Measurements from ENCODE around the gene AGAP1. TPM values are rescaled to one million over a fixed set of nuclear protein-coding genes. Genes with fewer than 3 reads are reported as not detected.
A peak's percentile ranks its signal among the peaks of the same experiment; 100 is the strongest.

The AGAP1 gene
- total RNA-seq, 4 donors from 2014 or later: 33.7 to 39.9 (median 35.6) TPM

DNA sequence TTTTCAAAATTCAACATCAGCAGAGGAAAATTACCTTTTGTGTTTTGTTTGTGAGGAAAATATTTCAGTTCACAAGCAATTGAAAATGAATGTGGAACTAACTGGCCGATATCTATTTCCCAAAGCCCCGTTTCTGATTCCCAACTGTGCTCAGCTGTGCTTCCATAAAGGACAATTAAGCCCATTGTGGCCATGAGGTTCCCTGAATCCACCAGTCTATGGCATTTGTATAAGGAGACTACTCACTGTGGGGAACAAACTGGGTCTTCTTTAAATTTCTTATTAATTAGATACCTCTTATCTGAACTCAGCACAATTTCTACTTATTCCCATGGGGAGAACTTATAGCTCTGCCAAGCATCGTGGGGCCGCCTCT, 31.4 kb upstream of the AGAP1 start:
- no peaks in the 10 kb centered on the region for H3K36me3 ChIP-seq
- TF ChIP-seq, protein P1, sequence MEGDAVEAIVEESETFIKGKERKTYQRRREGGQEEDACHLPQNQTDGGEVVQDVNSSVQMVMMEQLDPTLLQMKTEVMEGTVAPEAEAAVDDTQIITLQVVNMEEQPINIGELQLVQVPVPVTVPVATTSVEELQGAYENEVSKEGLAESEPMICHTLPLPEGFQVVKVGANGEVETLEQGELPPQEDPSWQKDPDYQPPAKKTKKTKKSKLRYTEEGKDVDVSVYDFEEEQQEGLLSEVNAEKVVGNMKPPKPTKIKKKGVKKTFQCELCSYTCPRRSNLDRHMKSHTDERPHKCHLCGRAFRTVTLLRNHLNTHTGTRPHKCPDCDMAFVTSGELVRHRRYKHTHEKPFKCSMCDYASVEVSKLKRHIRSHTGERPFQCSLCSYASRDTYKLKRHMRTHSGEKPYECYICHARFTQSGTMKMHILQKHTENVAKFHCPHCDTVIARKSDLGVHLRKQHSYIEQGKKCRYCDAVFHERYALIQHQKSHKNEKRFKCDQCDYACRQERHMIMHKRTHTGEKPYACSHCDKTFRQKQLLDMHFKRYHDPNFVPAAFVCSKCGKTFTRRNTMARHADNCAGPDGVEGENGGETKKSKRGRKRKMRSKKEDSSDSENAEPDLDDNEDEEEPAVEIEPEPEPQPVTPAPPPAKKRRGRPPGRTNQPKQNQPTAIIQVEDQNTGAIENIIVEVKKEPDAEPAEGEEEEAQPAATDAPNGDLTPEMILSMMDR (IDR thresholded peaks at IDR 0.05): no peak
- TF ChIP-seq POLR2A (IDR thresholded peaks at IDR 0.05): no peak
- no peak for TF ChIP-seq EP300 (IDR thresholded peaks at IDR 0.05)
- peaks cover 0 to 4% (median 2%) of the 10 kb centered on the region in 4 donors for H3K4me1 ChIP-seq
- H3K27me3 ChIP-seq: no peaks in the 10 kb centered on the region
- H3K9me3 ChIP-seq: no peaks in the 10 kb centered on the region
- no peak for DNase-seq (ENCODE audit: low spot score in 2 of 2)
- H3K4me3 ChIP-seq: no peak overlapping the region
- no peak overlapping the region for H3K27ac ChIP-seq
- WGBS, 2 donors: 54 to 73% methylated on average over 4 of the region's 4 CpGs

DNA sequence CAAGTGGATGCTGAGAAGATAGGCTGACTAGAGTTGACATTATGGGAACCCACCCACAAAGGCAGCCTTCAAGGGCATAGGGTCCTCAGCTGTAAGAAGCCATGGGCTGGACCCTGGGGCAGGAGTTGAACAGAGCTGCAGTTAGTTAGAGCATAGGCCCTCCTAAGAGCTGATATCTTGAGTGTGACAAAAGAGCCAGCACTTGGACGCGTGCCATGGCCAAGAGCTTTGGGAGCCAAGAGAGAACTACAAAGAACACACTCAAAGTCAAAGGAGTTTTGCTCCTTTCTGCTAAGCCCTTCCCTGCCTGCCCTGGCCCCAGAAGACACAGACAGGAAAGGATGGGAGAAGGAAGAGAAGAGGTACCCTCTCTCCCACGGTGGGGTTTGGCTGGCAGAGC, 29.9 kb upstream of the AGAP1 start:
- no peak for DNase-seq (ENCODE audit: low spot score in 2 of 2)
- Histone ChIP-seq H3K27me3 (no peaks in the 10 kb centered on the region), H3K4me3 (no peak overlapping the region), H3K4me1 (peaks cover 0 to 10% (median 2%) of the 10 kb centered on the region in 4 donors), H3K27ac (peak overlapping the region in 2 of 4 donors; percentile 34 to 36), H3K36me3 (no peaks in the 10 kb centered on the region), H3K9me3 (no peaks in the 10 kb centered on the region)
- WGBS, 2 donors: 46 to 57% methylated on average over 3 of the region's 3 CpGs
- TF ChIP-seq EP300 (IDR thresholded peaks at IDR 0.05): no peak
- no peak for TF ChIP-seq POLR2A (IDR thresholded peaks at IDR 0.05)
- TF ChIP-seq, protein P1 (IDR thresholded peaks at IDR 0.05): no peak

DNA sequence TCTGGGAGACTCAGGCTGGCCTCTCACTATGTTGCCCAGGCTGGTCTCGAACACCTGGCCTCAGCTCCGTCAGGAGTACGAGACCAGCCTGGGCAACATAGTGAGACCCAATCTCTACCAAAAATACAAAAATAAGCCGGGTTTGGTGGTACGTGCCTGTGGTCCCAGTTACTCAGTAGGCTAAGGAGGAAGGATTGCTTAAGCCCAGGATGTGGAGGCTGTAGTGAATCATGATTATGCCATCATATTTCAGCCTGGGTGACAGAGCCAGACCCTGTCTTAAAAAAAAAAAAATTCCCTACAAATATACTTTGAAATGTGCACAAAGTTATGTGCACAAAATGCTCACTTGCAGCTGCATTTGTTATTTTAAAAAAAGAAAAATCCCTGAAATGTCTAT, 26.3 kb upstream of the AGAP1 start:
- WGBS, 2 donors: 93 to 94% methylated on average over 5 of the region's 5 CpGs
- Histone ChIP-seq H3K27me3 (no peaks in the 10 kb centered on the region), H3K36me3 (no peaks in the 10 kb centered on the region), H3K4me1 (peaks cover 0 to 20% (median 2%) of the 10 kb centered on the region in 4 donors), H3K9me3 (no peaks in the 10 kb centered on the region), H3K27ac (peak overlapping the region in 1 of 4 donors; percentile 2), H3K4me3 (no peak overlapping the region)
- DNase-seq (ENCODE audit: low spot score in 2 of 2): no peak
- TF ChIP-seq, protein P1 (IDR thresholded peaks at IDR 0.05): no peak
- TF ChIP-seq EP300 (IDR thresholded peaks at IDR 0.05) (no peak), POLR2A (IDR thresholded peaks at IDR 0.05) (no peak)

GRCh38 chr2:235468978-235469655, 24.7 kb upstream of the AGAP1 start:
- no peaks in the 10 kb centered on the region for H3K9me3 ChIP-seq
- TF ChIP-seq POLR2A (IDR thresholded peaks at IDR 0.05) (peak in 1 of 2 donors; percentile 17), EP300 (IDR thresholded peaks at IDR 0.05) (peak; percentile 31 to 77)
- TF ChIP-seq, protein P1 (IDR thresholded peaks at IDR 0.05): no peak
- H3K36me3 ChIP-seq: no peaks in the 10 kb centered on the region
- peak in 1 of 2 donors; percentile 51 for DNase-seq (ENCODE audit: low spot score in 2 of 2)
- peak overlapping the region in 1 of 4 donors; percentile 9 for H3K4me3 ChIP-seq
- H3K4me1 ChIP-seq: peaks cover 0 to 17% (median 0%) of the 10 kb centered on the region in 4 donors
- WGBS, 2 donors: 17 to 19% methylated on average over 9 of the region's 9 CpGs
- no peaks in the 10 kb centered on the region for H3K27me3 ChIP-seq
- peak overlapping the region; percentile 13 to 87 (median 60) for H3K27ac ChIP-seq

- 85 to 89% methylated on average over 4 to 5 of the region's 5 CpGs for WGBS, 2 donors
- no peak for TF ChIP-seq POLR2A (IDR thresholded peaks at IDR 0.05)
- TF ChIP-seq EP300 (IDR thresholded peaks at IDR 0.05): no peak
- TF ChIP-seq, protein P1 (IDR thresholded peaks at IDR 0.05): no peak
- H3K27me3 ChIP-seq: no peaks in the 10 kb centered on the region
- no peak for DNase-seq (ENCODE audit: low spot score in 2 of 2)
- H3K9me3 ChIP-seq: peaks cover 0 to 16% (median 0%) of the 10 kb centered on the region in 4 donors
- no peak overlapping the region for H3K27ac ChIP-seq
- no peaks in the 10 kb centered on the region for H3K36me3 ChIP-seq
- peaks cover 0 to 17% (median 0%) of the 10 kb centered on the region in 4 donors for H3K4me1 ChIP-seq
- H3K4me3 ChIP-seq: no peak overlapping the region
Observed at GRCh38 chr2:235471186-235471747, 22.6 kb upstream of the AGAP1 start.
